ENCODE data around the gene LPCAT1.
"Not testable (repeated sequence)": the region's sequence is repeated elsewhere in the genome, so short reads cannot be mapped to it uniquely, and the experiment has no call there.

The LPCAT1 gene

DNA sequence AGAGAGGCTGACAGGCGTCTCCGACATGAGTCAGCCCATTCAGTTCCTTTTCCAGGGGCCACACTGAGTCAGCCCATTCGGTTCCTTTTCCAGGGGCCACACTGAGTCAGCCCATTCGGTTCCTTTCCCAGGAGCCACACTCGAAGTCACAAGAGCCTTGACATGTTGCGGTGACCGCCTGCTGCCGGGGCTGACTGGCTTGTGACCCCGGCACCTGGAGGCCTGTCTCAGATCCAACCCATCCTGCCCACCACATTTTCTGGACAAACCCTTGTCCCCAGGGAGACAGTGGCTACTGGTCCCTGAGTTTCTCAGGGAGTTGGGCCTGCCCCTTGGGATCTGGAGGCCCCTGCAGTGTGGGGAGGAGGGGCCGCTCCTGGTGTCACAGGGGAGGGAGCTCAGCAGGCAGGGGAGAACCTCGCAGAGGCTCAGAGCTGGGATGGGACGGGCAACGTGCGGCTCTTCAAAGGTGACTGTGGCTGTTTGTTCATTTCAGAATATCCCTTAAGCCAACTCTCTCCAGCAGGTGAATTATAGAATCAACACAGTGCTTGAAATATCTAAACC lies 40.5 kb upstream of the LPCAT1 start:
- Histone ChIP-seq H3K4me1 (peaks cover 40% of the 10 kb centered on the region), H3K27me3 (no peaks in the 10 kb centered on the region), H3K9me3 (no peaks in the 10 kb centered on the region), H4K20me1 (0 out of 2 replicates have a peak, but pooled peaks cover 5% of the 10 kb centered on the region), H3K36me3 (peaks cover 10% of the 10 kb centered on the region), H3K4me2 (peak overlapping the region; percentile 37; the same call in 1 of the 2 replicates), H3K27ac (no peak overlapping the region), H3K4me3 (no peak overlapping the region), H3K9ac (no peak overlapping the region)
- no peak for TF ChIP-seq Cebpa-rat (IDR thresholded peaks at IDR 0.05)

DNA sequence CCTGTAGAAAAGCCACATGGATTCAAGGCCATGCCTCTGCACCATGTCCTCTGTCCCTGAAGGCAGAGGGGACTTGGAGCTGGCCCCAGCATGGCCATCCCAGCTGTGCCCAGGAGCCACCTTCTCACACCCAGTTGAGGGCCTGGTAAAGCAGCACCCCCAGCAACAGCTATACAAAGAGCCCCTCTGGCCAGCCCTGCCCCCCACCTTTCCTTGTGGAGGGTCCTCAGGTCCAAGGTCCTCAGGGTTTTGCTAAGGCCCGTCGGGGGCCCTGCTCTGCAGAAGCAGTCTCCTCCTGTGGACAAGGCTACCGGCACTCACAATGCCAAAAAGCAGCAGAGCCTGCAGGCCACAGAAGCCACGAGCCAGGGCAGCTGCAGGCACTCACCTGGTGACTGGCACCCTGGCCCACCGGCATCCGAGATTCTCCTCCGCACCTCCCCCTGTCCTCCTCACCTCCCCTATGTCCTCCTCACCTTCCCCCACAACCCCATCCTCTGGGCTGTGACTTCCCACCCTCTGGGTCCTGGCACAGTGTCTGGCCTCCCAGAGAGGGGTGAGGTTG lies 39.9 kb upstream of the LPCAT1 start:
- Histone ChIP-seq H3K36me3 (peaks cover 10% of the 10 kb centered on the region), H3K9ac (no peak overlapping the region), H3K9me3 (no peaks in the 10 kb centered on the region), H3K4me3 (no peak overlapping the region), H3K4me2 (peak overlapping the region; percentile 37; the same call in 1 of the 2 replicates), H3K4me1 (peaks cover 34% of the 10 kb centered on the region), H3K27me3 (no peaks in the 10 kb centered on the region), H3K27ac (no peak overlapping the region), H4K20me1 (0 out of 2 replicates have a peak, but pooled peaks cover 5% of the 10 kb centered on the region)
- TF ChIP-seq Cebpa-rat (IDR thresholded peaks at IDR 0.05) = no peak

DNA sequence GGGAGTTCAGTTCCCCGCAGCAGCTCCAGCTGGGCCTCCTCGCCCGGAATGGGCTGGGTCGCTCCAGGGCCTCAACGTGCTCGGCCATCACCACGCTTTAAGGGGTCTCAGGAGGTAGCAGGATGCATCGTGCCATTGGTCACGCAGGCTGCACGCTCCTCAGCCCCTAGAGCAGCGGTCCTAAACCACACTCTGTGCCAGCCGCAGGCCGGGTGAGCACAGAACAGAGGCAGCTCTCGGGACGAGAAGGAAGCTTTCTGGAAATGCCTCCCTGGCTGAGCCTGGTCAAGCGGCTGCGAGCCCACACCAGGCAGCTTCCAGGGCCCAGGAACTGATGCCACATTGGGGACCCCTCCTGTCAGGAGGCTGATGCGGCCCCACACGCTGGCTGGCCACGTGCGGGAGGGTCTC lies 39.3 kb upstream of the LPCAT1 start:
- H3K9me3 ChIP-seq = no peaks in the 10 kb centered on the region
- peak overlapping the region; percentile 21; the same call in 1 of the 2 replicates for H3K4me2 ChIP-seq
- no peak overlapping the region for H3K27ac ChIP-seq
- no peaks in the 10 kb centered on the region for H3K27me3 ChIP-seq
- TF ChIP-seq Cebpa-rat (IDR thresholded peaks at IDR 0.05) = no peak
- no peak overlapping the region for H3K9ac ChIP-seq
- peaks cover 28% of the 10 kb centered on the region for H3K4me1 ChIP-seq
- H3K36me3 ChIP-seq = peaks cover 4% of the 10 kb centered on the region
- H4K20me1 ChIP-seq = 0 out of 2 replicates have a peak, but pooled peaks cover 5% of the 10 kb centered on the region
- no peak overlapping the region for H3K4me3 ChIP-seq

DNA sequence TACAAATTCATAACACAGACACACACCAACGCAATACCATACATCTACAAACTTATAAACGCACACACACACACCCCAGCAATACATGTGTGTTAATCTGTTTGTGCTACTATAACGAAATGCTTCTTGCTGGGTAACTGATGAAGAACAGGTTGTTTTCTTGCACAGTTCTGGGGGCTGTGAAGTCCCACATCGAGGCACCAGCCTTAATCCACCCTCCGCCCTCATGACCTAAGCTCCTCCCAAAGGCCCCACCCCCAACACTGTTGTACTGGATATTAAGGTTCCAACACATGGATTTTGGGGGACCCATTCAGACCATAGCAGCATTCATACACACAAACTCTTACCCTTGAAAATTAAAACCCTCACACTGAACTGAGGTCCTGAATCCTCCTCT lies 38.8 kb upstream of the LPCAT1 start:
- no peak for TF ChIP-seq Cebpa-rat (IDR thresholded peaks at IDR 0.05)
- H3K27me3 ChIP-seq = no peaks in the 10 kb centered on the region
- no peak overlapping the region for H3K4me3 ChIP-seq
- H3K27ac ChIP-seq = no peak overlapping the region
- H3K9me3 ChIP-seq = no peaks in the 10 kb centered on the region
- no peak overlapping the region for H3K9ac ChIP-seq
- H4K20me1 ChIP-seq = 0 out of 2 replicates have a peak, but pooled peaks cover 5% of the 10 kb centered on the region
- H3K4me1 ChIP-seq = peaks cover 24% of the 10 kb centered on the region
- H3K36me3 ChIP-seq = no peaks in the 10 kb centered on the region
- H3K4me2 ChIP-seq = no peak overlapping the region

DNA sequence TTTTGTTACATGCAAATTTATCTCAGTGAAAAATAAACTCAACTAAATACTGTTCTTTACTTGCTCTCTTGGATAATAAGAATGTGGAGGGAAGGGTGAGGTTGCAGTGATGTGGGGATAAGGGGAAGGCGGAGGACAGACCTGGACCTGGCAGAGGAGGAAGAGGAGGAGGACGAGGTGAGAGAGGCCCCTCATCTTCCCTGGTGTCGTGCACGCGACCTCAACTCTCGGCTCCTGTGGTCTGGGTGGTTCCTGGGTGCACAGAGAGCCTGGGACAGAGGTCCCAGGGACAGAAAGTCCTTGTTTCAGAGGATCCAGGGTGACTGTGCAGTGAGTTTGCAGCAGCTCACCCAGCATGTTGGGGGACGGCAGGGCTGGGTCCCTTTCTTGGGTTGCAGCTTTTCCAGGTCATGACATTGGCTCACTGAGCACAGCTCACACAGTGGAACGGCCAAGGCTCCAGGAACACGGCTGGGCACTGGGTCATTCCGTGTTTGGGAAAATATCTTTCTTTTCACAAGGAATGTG lies 37.7 kb upstream of the LPCAT1 start:
- no peaks in the 10 kb centered on the region for H3K9me3 ChIP-seq
- H3K9ac ChIP-seq = no peak overlapping the region
- H4K20me1 ChIP-seq = 0 out of 2 replicates have a peak, but pooled peaks cover 5% of the 10 kb centered on the region
- no peaks in the 10 kb centered on the region for H3K36me3 ChIP-seq
- H3K4me1 ChIP-seq = peaks cover 23% of the 10 kb centered on the region
- no peak for TF ChIP-seq Cebpa-rat (IDR thresholded peaks at IDR 0.05)
- no peak overlapping the region for H3K4me2 ChIP-seq
- no peaks in the 10 kb centered on the region for H3K27me3 ChIP-seq
- no peak overlapping the region for H3K27ac ChIP-seq
- H3K4me3 ChIP-seq = no peak overlapping the region

DNA sequence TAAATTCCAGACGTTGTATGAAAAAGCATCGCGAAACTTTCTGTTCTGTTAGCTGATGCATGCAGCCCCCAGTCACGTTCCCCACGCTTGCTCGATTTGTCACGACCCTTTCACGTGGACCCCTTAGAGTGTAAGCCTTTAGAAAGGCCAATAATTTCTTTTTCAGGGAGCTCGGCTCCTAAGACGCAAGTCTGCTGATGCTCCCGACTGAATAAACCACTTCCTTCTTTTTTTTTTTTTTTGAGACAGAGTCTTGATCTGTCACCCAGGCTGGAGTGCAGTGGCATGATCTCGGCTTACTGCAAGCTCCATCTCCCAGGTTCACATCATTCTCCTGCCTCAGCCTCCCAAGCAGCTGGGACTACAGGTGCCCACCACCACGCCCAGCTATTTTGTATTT lies 36.7 kb upstream of the LPCAT1 start:
- not testable (repeated sequence) for H4K20me1 ChIP-seq, H3K27ac ChIP-seq, H3K9me3 ChIP-seq, H3K9ac ChIP-seq, H3K4me3 ChIP-seq, H3K27me3 ChIP-seq, H3K36me3 ChIP-seq, H3K4me2 ChIP-seq
- peaks cover 24% of the 10 kb centered on the region for H3K4me1 ChIP-seq

DNA sequence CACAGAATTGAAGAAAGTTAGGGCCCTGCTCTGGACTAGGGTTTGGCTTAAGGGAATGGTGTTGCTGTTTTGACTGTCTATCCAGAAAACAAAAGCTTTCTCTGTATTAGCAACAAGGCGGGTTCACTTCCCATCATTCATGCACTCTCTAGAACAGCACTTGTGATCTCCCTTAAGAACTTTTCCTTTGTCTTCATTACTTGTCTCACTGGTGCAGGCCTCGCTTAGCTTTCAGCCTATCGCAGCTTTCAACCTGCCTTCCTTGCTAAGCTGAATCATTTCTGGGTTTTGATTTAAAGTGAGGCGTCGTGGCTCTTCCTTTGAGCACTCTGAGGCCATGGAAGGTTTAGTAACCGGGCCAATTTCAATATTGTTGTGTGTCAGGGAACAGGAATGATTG lies 35.2 kb upstream of the LPCAT1 start:
- H3K4me1 ChIP-seq = peaks cover 17% of the 10 kb centered on the region
- H3K36me3 ChIP-seq = no peaks in the 10 kb centered on the region
- H3K9ac ChIP-seq = no peak overlapping the region
- no peak overlapping the region for H3K4me2 ChIP-seq
- no peak overlapping the region for H3K27ac ChIP-seq
- no peak overlapping the region for H3K4me3 ChIP-seq
- no peaks in the 10 kb centered on the region for H3K27me3 ChIP-seq
- TF ChIP-seq Cebpa-rat (IDR thresholded peaks at IDR 0.05) = no peak
- 0 out of 2 replicates have a peak, but pooled peaks cover 2% of the 10 kb centered on the region for H4K20me1 ChIP-seq
- H3K9me3 ChIP-seq = no peaks in the 10 kb centered on the region

DNA sequence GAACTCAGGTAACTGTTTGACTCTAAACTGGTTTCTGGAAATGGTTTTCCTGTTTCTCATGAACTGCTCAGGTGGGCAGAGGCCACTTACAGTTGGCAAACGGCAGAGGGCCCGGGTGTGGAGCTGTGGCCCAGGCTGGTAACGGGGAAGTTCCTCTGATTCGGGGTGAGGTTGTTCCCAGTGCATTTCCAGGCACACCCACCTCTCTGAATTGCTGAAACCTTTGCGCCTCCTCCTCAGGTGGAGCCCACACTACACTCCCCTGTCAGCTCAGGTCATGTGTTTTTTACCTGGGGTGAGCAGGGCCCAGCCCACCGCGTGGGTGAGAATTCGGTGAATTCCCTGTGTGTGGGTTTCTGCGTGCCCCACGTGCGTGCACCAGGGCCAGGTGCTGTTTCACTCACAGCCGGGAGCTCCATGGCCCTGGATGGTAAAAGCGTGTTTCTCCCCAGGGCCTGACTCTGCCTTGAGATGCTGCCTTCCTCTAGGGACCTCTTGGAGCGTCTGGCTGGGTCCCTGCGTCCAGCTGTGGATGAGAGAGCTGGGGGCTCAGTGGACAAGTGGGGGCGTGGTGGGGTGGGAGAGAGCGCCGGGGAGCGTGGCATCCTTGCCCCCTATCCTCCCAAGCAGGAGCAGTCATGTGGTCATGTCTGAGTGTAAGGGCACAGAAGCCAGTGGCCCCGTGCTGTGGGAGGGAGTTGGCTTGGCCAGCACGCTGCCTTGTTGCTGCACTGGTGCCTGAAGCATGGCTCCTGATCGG lies 33.5 kb upstream of the LPCAT1 start:
- Histone ChIP-seq H3K9me3 (no peaks in the 10 kb centered on the region), H3K36me3 (no peaks in the 10 kb centered on the region), H4K20me1 (no peaks in the 10 kb centered on the region), H3K4me1 (peaks cover 7% of the 10 kb centered on the region; the same call in 1 of the 2 replicates), H3K27ac (no peak overlapping the region), H3K4me3 (no peak overlapping the region), H3K27me3 (no peaks in the 10 kb centered on the region), H3K9ac (no peak overlapping the region), H3K4me2 (peak overlapping the region; percentile 7; the same call in 1 of the 2 replicates)
- TF ChIP-seq Cebpa-rat (IDR thresholded peaks at IDR 0.05) = no peak

DNA sequence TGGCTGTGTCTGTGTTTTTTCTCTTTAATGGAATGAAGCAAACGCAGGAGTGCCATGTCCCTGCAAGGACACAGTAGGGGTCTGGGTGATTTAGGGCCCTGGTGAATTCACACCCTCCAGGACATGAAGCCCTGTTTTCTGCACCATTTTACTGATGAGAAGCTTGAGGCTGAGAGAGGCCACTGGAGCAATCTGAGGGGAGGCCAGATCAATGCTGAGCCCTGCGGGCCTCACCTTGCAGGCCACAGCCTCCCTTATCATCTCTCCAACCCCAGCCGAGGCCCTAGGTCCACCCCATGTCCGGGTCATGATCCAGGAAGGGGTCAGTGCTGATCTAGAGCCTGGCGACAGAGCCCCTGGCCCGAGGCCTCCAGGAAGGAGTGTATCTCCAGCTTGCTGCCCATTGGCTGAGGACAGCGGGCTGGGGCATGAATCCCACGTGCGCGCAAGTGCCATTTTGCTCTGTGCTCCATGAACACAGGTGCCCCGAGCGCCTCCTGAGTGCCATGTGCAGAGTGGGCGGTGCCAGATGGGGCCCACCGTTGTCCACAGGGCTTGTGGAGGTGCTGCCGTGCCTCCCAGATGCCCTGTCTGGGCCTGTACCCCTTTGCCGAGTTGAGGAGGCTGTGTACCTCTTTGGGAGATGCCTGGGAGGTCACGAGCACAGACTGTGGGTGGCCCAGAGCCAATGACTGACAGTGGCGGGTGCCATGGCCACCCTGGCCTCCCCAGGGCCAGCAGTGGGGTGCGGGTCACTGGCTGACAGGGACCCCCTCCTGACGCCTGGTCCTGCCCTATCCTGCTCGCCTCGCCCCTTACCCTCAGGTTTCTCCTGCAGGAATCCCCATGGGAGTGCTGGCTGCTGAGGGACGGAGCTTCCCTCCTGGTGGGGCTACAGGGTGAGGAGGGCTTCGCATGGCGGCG lies 32.3 kb upstream of the LPCAT1 start:
- Histone ChIP-seq H3K4me2 (no peak overlapping the region), H3K4me1 (peaks cover 7% of the 10 kb centered on the region; the same call in 1 of the 2 replicates), H3K9ac (no peak overlapping the region), H4K20me1 (no peaks in the 10 kb centered on the region), H3K9me3 (no peaks in the 10 kb centered on the region), H3K27ac (no peak overlapping the region), H3K4me3 (no peak overlapping the region), H3K27me3 (no peaks in the 10 kb centered on the region), H3K36me3 (no peaks in the 10 kb centered on the region)
- TF ChIP-seq Cebpa-rat (IDR thresholded peaks at IDR 0.05) = no peak
